KG1 (cell line): ENCODE results near the gene APOL4.
"Not testable (repeated sequence)": the region's sequence is repeated elsewhere in the genome, so short reads cannot be mapped to it uniquely, and the experiment has no call there.

Experiments
- DNase-seq: peaks from one replicate; lab custom pipeline; 2025; lab: John Stamatoyannopoulos, UW

APOL4 gene, protein sequence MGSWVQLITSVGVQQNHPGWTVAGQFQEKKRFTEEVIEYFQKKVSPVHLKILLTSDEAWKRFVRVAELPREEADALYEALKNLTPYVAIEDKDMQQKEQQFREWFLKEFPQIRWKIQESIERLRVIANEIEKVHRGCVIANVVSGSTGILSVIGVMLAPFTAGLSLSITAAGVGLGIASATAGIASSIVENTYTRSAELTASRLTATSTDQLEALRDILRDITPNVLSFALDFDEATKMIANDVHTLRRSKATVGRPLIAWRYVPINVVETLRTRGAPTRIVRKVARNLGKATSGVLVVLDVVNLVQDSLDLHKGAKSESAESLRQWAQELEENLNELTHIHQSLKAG

DNA sequence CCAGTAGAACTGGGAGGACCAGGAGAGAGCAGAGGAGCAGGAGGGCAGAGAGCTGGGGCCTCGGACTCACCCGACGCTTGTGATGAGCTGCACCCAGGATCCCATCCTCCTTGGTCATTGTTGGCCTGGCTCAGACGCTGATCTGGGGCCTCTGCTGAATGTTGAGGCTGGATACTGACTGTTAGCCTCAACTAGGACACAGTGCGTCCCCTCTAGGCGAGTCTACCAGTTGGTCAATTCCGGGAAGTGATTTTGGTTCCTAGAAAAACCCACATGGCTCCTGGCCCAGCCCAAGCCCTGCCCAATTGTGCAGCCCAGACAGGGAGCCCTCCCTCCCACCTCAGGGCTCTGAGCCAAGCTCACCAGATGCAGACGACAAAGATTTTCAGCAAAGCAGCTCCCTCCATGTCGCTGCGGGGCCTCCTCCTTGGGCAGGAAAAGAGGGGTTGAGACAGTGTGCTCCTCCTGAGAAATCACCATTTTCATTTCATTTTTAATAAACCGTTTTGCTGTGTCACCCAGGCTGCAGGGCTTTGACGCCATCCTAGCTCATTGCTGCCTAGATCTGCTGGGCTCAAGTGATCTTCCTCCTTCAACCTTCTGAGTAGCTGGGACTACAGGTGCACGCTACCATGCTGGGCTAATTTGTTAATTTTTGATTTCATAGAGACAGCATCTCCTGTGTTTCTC lies at the start of gene APOL4:
Gene APOL4, minus strand, starts transcription at position 180 of the 690 bp plus-strand sequence. Its CDS starts 75 bp downstream, at position 105.
- DNase-seq: no peak

DNA sequence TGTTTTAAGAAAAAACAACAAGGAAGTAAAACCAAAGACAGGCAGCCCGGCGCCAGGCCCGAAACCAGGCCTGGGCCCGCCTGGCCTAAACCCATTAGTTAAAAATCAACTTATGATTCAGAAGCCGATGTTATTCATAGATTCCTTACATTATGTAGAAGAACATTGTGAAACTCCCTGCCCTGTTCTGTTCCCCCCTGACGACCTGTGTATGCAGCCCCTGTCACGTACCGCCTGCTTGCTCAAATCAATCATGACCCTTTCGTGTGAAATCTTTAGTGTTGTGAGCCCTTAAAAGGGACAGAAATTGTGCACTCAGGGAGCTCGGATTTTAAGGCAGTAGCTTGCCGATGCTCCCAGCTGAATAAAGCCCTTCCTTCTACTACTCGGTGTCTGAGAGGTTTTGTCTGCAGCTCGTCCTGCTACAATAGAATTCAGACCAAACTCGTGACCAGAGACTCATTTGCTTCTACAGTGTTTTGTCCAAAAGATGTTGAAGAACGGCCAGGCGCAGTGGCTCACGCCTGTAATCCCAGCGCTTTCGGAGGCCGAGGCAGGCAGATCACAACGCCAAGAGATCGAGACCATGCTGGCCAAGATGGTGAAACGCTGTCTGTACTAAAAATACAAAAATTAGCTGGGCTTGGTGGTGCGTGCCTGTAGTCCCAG lies 48.8 kb upstream of the APOL4 start:
- DNase-seq: not testable (repeated sequence)

DNA sequence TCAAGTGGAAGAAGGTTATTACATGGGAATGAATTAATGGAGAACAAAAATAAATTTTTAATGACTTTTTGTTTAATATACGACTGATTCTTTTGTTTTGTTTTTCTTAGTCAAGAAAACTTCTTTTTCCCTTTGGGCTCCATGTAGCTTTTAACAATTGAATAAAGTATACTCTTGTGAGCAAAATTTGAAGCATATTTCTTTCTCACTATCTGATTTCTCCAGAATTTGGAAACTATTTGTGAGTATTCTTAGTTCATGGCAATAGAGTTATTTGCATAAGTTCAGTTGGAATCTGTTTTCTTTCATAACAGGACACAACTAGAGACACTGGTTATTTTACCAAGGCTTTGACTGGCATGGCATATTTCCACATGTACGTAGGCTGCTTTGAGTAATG lies 47.6 kb upstream of the APOL4 start:
- DNase-seq: no peak

DNA sequence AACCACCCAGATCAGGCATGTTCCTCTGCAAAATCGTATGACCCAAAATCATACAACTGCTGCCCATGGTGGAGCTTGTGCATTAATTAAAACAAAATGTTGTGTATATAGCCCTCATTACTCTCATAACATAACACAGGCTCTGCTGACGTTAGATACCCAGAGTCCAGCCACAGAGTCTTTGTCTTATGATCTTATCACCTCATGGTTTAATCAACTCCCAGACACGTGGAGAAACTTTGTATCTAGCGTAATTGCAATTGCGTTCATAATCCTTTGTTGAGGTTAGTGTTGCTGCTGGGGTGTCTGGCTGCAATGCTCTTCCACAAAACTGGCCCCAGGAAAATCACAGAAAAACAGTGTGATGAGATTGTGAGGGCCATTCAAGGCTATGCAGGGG lies 46.3 kb upstream of the APOL4 start:
- DNase-seq: no peak

DNA sequence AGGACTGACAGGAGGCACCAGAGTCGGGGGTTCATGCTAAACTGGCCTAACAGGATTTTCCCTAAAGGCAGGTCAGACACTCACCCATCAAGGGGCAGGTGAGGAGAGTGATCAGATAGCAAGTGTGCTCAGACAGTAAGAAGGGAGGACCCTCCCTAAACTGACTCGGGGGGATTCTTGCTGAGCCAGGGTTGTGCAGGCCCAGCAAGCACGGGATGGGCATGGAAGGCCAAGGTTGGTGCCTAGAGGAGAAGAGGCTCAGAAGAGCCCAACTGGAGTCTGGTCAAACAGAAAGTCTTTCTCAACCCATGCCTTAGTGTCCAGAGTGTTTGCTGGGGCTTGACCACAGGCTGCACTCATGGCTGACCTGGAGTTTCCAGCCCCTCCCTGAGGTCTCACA lies 45.1 kb upstream of the APOL4 start:
- DNase-seq: no peak

DNA sequence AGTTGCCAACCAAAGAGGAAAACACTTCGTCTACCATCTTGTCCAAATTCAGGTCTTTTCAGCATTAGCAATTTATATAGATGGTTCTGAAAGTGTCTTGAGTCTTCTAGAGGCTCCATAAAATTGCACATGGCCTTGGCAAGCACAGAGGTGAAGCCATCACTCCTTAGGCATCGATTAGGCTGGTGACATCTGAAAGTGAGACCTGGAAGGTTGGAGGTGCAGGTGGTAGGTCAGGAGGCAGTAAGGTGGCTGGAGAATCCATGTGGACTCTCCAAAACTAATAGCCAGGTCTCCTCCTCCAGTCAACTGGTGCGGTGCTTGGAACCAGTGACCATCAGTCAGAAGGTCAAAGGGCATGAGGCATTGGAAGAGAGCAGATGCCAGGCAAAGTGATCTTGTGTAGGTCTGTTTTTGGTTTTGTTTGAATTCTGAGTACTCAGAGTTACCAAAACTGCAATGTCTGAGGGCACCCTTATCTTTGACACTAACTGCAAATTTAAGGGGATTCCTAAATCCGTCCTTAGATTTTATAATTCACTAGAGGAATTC lies 44.3 kb upstream of the APOL4 start:
- DNase-seq: no peak

DNA sequence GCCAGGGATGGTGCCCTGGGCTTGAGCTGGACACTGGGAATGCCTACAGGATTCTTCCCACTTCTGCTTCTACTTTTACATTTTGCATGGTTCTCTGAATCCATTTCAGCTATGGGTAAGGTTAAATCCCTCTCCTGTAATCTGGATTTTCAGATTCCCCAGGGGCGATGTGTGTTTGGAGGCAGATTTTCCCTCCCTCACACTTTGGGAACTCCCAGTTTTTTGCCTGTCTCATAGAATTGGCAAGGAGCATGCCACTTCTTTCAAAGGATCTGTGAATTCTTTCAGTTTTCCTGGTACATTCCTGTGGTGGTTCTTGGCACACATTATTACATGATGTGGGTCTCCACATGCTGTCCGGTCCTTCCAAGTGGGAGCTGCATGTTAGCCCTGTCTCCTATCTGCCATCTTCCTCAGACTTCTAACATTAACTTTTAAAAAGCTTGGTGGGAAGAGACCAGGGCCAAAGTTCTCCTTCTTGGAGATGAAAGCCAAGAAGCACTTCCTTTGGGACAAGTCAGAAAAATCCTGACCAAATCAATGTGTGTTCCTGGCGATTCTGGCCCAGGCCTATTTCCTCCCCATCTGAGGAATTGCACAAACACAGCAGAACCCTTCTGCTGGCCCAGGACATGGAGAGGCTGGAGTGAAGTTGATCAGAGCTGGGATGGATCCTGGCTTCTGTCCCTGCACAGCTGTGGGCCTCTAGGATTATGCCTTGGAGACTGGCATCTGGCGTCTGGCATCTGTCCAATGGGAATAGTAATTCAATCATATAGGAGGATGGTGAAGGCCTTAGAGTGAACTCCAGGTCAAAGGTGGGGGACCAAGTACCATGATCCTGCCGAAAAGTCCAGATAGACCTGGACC lies 43.1 kb upstream of the APOL4 start:
- no peak for DNase-seq

DNA sequence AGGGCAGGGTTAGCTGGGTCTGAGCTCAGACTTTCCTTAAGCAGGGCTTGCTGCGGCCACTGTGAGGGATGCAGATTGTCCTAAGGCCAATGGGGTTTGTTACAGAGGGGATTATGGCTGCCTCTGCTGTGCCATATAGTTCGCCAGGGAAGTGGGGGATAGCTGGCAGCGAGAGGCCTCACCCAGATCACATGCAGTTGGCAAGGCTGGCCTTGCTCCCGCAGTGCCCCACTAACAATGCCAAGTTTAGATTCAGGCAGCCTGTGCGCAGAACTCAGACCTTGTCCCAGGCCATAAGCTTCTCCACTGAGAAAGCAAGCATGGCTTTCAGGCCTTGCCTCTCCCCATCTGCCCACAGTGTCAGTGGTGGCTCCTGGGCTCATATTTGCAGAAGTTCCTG lies 42.4 kb upstream of the APOL4 start:
- DNase-seq: no peak

DNA sequence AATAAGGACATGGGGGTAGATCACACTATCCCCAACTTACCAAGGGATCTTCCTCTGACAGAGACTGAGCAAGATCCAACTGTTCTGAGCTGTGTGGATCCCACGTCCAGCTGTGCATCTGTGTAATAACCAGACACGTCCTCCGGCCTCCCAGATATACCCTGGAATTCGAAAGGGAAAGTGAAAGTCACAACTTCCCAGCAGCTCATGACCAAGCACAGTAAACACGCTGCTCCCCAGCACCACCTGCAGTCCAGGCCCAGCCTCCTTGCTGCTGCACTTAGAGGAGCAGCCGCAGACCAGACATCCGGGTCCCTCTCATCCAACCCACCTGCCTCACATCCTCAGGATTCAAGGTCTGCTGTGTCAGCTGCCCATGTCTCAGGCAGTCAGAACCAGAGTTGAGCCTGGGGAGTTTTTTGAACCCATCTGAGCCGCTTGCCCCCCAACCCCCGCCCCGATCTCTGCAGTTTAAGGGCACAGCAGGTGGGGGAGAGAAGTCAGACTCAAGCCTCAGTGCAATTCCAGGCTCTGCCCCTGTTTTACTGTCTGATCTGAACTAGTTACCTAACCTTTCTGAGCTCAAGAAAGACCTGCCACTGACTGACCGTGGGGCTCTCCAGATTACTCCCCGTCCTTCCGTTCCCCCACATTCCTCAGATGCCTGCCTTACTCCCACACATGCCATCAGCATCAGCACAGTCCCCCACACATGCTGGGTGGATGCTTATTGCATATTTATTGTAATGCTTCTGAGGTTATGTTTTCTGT lies 38.0 kb upstream of the APOL4 start, which contains the start of gene APOL2:
Gene APOL2, minus strand, starts transcription at position 127 of the 771 bp plus-strand sequence. CDS start 6,365 bp downstream, outside the sequence.
- peak; percentile 81 for DNase-seq

DNA sequence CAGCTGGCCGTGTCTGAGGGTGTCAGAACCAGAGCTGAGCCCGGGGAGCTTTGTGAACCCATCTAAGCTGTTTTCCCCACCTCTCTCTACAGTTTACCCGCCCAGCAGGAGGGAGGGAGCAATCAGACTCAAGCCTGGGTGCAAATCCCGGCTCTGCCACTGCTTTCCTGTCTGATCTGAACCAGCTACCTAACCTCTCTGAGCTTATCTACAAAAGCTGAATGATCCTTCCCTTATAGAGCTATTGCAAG lies 37.5 kb upstream of the APOL4 start:
- no peak for DNase-seq

DNA sequence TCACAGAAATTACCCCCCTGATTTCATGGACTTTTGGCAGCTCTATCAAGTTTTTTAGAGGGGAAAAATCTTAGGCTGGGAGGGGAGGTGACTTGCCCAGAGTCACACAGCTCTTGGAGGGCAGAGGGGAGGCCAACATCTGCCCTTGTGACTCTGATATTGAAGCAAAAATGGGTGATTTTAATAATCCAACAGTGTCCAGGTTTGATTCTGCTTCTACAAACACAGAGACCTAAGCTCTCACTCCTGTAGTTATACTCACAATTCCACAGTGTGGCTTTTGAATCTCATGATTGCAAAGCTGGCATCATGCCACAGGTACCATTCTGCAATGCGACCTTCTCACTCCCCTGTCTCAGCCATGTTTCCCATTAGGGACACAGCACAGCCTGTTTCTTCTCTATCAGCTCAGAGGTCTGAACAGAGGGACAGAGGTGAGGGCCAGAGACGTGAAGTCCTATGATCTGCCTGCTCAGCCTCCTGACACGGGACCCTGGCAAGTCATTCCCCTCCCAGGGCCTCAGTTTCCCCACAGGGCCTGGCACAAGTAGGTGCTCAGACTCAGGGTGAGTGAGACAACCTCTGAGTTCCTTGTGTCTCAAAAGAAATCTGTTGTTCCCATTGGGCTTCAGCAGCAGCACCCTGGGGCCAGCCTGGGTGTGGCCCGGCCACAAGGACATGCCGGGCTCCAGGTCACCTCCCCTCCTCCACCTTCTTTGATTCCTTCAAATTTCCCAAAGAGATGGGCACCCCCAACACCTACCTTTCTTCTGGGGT lies 37.0 kb upstream of the APOL4 start:
- no peak for DNase-seq

DNA sequence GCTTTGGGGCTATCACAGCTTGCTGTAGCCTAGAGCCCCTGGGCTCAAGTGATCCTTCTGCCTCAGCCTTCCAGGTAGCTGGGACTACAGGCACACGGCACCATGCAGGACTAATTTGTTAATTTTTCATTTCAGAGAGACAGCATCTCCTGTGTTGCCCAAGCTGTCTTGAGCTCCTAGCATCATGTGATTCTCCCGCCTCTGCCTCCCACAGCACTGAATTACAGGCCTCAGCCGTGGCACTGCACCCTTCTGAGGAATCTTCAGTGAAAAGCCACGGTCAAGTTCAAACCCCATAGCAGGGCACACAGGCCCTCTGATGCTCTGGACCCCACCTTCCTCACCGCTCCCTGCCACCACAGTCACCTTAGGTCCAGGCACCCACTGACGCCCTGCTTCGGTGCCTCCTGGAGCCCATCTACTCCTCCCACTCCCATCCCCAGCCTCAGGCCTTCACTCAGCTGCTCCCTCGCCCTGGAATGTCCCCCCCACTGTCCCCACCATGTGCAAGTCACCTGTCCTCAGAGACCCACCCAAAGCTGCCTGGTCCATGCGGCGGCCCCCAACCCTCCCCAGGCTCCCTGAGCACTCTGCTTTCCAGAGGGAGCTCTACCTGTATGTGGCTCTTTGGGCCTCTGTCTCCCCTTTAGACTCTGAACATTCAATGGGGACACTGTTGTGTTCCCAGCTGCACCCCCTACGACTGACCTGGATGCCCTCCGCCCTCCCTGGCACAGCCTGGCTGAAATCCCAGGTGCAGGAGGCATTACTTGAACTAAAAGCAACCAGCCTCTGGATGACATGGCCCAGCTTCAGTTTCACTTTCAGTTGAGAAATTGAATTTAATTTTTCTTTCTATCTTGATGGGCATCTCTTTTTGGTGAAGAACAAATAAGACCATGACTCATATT lies 36.1 kb upstream of the APOL4 start:
- DNase-seq: peak; percentile 12

DNA sequence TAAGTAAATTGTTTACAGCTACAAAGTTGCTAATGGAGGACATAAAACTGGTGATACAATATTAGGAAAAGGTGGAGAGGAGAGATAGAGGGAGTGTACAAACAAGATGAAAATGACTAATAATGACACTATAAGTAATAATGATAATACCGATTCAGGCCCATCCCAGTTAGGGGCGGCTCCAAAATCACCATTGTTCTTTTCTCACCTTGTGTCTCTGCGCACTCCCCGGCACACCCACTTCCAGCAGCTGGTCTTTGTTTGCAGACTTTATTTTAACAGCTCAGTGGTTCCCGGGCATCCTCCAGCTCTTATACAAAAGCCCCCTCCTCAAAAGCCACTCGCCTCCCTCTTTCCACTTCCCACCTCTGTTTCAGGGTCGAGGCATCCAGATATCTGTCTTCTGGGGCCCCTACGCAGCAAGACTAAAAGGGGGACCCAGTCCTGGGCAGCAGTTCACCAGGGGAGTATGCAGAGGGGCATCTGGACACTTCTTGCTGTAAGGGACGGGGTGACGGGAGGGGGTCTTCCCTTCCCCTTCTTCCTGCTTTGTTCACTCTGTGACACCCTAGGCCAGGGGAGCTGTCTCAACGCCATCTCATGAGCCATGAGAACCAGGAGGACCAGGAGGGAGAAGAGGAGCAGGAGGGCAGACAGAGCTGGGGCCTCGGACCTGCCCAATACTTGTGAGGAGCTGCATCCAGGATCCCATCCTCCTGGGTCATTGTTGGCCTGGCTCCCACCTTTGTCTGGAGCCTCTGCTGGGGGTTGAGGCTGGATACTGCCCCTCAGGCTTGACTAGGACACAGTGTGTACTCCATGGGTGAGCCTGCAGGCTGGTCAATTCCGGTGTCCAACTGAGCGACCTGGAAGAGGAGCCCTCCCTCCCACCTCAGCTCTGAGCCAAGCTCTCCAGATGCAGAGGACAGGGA lies 35.0 kb upstream of the APOL4 start:
- DNase-seq: no peak

DNA sequence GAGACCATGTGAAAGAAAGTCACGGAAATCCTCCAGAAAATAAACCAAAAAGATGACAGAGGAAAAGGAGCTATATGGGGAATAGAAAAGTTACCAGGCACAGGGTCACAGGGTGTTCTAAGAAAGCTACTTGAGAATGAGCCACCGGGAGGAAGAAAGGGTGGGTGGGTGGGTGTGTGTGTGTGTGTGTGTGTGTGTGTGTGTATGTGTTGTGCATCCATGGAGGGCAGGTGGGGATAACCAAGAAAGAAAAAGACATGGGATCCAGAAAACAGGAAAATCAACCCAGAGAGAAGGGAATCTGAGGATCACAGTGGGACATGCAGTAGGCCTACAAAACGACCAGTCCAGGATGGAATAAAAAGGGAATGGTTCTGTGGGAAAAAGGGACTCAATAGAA lies 34.0 kb upstream of the APOL4 start:
- no peak for DNase-seq

DNA sequence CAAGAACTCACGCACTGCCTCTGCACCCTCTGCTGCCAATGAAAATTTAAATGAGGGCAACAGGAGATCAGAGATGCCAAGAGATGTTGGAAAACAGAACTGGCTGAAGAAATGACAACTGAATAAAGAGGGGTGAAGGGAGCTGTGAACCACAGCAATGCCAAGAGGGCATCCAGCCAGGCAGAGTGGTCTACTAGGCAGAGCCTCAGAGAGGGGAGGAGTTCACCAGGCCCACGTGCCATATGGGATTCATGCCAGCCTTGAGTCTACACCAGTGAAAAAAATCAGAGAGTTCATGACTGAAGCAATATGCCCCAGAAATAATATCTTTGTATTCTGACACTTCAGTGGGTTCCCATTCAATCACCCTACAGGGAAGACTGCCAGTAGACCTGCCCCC lies 33.3 kb upstream of the APOL4 start:
- no peak for DNase-seq

DNA sequence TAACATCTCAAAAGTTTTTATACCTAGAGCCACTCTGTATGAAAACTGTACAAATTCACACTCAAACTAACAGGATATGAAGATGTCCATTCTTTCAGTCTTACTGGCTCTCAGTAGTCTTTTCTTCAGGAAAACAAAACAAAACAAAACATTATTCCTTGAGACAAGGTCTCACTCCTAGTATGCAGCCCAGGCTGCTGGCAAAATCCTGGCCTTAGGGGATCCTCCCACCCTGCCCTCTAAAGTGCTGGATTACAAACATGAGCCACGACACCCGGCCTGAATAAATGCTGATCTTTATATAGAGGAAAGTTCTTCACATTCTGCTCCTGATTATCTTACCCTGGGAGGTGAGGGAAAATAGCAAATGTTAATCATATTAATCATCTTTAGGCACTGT lies 32.6 kb upstream of the APOL4 start:
- DNase-seq: no peak

DNA sequence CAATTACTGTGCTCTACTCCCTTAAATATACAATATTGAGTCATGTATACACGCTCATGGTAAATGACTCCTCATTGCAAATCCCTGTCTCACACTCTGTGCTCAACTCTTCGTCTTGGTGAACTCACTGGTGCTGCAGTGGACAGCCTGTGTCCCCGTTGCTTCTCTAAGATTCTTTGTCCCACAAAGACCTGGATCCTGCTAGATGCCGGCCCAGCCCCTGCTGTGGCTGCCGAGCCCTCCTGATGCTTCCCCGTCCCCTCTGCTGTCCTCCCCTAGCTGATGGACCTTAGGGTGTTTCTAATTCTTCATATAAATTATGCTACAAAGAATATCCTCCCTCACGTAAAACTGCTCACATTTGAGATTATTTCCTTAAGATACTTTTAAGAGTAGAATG lies 32.2 kb upstream of the APOL4 start:
- DNase-seq: no peak

DNA sequence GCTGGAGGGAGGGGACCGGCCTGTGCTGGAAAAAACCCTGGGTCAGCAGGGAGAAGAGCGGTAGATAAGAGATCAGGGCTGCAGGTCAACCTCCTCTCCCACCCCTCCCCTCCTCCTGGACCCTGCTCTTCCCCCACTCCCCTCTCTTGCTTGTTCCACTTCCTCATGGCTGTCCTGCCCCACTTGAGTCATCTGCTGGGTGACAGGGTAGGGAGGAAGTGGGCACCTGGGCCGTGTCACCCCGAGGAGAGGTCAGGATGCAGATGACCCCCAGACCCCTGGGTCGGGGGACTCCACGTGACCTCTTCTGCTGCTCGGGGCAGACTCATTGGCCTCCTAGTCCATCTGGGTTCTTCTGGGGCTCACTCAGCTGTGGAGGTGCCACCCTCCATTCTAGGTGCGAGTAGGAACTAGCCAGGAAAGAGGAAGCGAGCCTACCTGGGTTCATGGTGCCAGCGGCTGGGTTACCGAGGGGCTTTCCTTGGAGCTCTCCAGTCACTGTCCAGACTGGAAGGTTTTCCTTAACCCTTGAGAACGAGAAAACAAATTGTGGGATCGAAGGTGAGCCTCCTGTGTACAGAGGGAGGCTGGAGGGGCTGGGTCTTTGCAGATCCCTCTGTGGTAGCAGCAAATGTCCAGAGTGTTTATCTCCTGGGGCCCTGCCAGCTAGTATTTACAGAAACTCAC lies 31.2 kb upstream of the APOL4 start:
- DNase-seq: no peak
